Muscle of back (tissue), 13 donors: ENCODE measurements around the gene GOLGA8G. TPM values are rescaled to one million over a fixed set of nuclear protein-coding genes. Genes with fewer than 3 reads are reported as not detected.
"Not testable (repeated sequence)": the region's sequence is repeated elsewhere in the genome, so short reads cannot be mapped to it uniquely, and the experiment has no call there.

Experiments
- DNase-seq, 3 donors: peaks; one replicate each; pipeline versions ENCODE4 v3.0.0 to v3.0.0-alpha.2; 2013
- long read RNA-seq, 9 donors: transcript quantifications; one replicate each; lab custom pipeline, GENCODE V29; 2026
- polyA plus RNA-seq, 10 donors: library from polyadenylated mRNA; unstranded; fragments of 120-200 nt; gene quantifications; one replicate each; pipeline ENCODE4 v1.2.1, GENCODE V29; 2013; ENCODE audit not compliant: insufficient read length in 10 of 10

GOLGA8G gene
- polyA plus RNA-seq: under 1 TPM in 6 of 10 donors, not detected in 4; 0.03 to 0.28 (median 0.05) TPM
- long read RNA-seq, donor 1: 0 reads
- long read RNA-seq, donor 2: 0 reads
- long read RNA-seq, donor 3: 0 reads
- long read RNA-seq, donor 4: 0 reads
- long read RNA-seq, donor 5: 0 reads
- long read RNA-seq, donor 6: 0 reads
- long read RNA-seq, donor 7: 0 reads
- long read RNA-seq, donor 8: 0 reads
- long read RNA-seq, donor 9: 0 reads

- not testable (repeated sequence) for DNase-seq
These were observed at the start of gene GOLGA8G for GRCh38 chr15:28532954-28533353. TSS of gene GOLGA8G (minus strand) at chr15:28532971. CDS start at chr15:28532909, 62 bp downstream.

DNA sequence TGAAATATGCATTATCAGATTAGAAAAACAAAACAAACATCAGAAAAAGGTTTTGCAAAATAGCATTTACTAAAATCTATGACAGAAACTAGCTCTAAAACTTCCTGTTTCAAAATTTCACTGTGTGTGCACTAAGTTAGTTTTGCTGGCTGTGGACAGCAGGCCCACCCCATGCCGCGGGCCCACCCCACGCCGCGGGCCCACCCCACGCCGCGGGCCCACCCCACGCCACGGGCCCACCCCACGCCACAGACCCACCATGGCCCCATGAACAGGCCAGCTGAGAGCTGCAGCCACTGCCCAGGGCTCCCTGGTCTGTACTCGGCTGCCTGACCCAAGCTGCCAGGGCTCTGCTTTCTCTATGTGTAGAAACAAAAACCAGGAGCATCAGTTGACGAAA, 40.6 kb upstream of the GOLGA8G start:
- not testable (repeated sequence) for DNase-seq

DNA sequence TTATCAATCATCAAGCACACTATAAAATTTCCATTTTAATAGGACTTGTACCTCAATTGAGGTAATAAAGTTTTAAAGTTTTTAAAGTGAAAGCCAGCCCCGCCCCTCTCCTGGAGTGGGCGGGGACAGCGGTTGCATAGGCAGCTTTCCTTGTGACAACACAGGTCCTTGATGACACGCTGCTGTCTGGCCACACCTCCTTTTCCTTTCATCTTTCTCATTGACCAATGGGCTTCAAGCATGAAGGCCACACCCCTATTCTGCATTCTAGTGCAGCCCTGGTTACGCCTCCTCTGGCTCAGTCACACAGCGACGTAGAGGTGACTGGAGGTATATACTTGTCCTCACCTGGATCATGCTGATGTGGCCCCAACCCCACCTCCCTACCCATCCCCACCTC, 20.5 kb upstream of the GOLGA8G start, which contains the start of gene GOLGA6L25:
GOLGA6L25 (plus strand) TSS at position 301 of the 400 bp plus-strand sequence; CDS start at position 362, 61 bp downstream.
- DNase-seq: not testable (repeated sequence)

- DNase-seq: not testable (repeated sequence)
These were observed 17.6 kb downstream of the GOLGA8G start for GRCh38 chr15:28515208-28515607.

GRCh38 chr15:28514128-28514527, 18.6 kb downstream of the GOLGA8G start:
- not testable (repeated sequence) for DNase-seq

- DNase-seq: not testable (repeated sequence)
These were observed 24.4 kb downstream of the GOLGA8G start for GRCh38 chr15:28508217-28508889.

DNA sequence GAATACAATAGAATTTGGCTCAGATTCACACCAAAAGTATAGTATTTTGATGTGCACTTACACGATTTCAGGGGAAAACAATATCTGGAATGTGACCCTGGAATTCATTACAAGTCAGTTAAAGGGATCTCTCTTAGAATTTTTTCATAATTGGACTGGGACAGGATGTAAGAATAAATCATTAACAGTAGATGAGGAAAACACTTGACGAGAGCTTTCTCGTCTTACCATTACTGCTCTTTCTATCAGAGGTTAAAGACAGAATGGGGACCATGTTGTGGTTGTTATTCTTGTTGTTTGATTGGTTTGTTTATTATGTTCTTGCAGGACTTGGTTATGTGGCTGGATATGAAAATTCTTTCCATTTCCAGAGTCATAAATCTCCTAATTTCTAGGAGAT, 51.4 kb downstream of the GOLGA8G start:
- DNase-seq: not testable (repeated sequence)

Other genes starting within 250 kb of the GOLGA8G start
- gene HERC2, start 210.8 kb downstream of the GOLGA8G start, polyA plus RNA-seq: 10 to 100 TPM; 28.3 to 43.5 (median 35.7) TPM
- gene GOLGA6L24, start 174.9 kb downstream of the GOLGA8G start, polyA plus RNA-seq: not detected
- gene GOLGA8F, start 154.3 kb downstream of the GOLGA8G start, polyA plus RNA-seq: not detected
- gene GOLGA6L25, start 20.6 kb upstream of the GOLGA8G start, polyA plus RNA-seq: not detected
- gene GOLGA8M, start 179.4 kb upstream of the GOLGA8G start, polyA plus RNA-seq: 1 to 10 TPM in 8 of 10 donors, under 1 TPM in 2; 0.60 to 2.6 (median 1.1) TPM